Activated CD4-positive, alpha-beta T cell treated with anti-CD3 and anti-CD28 coated beads, Interleukin-2, amount 10 ng/mL, durations not matched to agents 7 days and 5 days (primary cell): ENCODE results near the gene FAM219B. TPM values are rescaled to one million over a fixed set of nuclear protein-coding genes. Genes with fewer than 3 reads are reported as not detected.
"Not testable (repeated sequence)": the region's sequence is repeated elsewhere in the genome, so short reads cannot be mapped to it uniquely, and the experiment has no call there.

Experiments used
- CTCF ChIA-PET: fragments of 350-600 bp; sonication (Branson Sonifier 250); formaldehyde crosslinking; loops from one replicate; lab custom pipeline; 2021; ENCODE audit warnings: antibody characterized with exemption; lab: Charles Lee
- POLR2A ChIA-PET: fragments of 350-600 bp; sonication (Branson Sonifier 250); formaldehyde crosslinking; loops from one replicate; lab custom pipeline; 2021; ENCODE audit warnings: antibody characterized with exemption; lab: Charles Lee
- DNase-seq: peaks from one replicate; pipeline ENCODE4 v3.0.0-alpha.2; 2020
- H3K27ac Mint-ChIP-seq: one replicate; pipeline ENCODE4 v1.8.0; 2021; ENCODE audit warnings: mild to moderate bottlenecking, moderate library complexity, mixed read lengths
- H3K27me3 Mint-ChIP-seq: one replicate; pipeline ENCODE4 v1.8.0; 2021; ENCODE audit warnings: mixed read lengths
- H3K36me3 Mint-ChIP-seq: one replicate; pipeline ENCODE4 v1.8.0; 2021; ENCODE audit warnings: low read depth, mixed read lengths
- H3K4me1 Mint-ChIP-seq: one replicate; pipeline ENCODE4 v1.8.0; 2021; ENCODE audit warnings: mixed read lengths
- H3K4me3 Mint-ChIP-seq: one replicate; pipeline ENCODE4 v1.8.0; 2021; ENCODE audit warnings: mild to moderate bottlenecking, moderate library complexity, mixed read lengths
- H3K9me3 Mint-ChIP-seq: one replicate; pipeline ENCODE4 v1.8.0; 2021; ENCODE audit warnings: mixed read lengths
- total RNA-seq, 2 experiments: library from RNA; stranded (reverse); gene quantifications; one replicate each; pipeline ENCODE4 v1.2.3, GENCODE V29; 2021

The FAM219B gene
- total RNA-seq, 2 experiments from 2014 or later = 65.8 to 68.2 TPM

- CTCF ChIA-PET = interaction anchor here (0.6 to 3.1 kb wide), 46 partner anchors 8 to 356 kb away, joined by 3 to 19 read pairs (median 4); partner anchors contain the start of genes COX5A, CPLX3, MPI and ULK3
- POLR2A ChIA-PET = interaction anchor here (1.3 kb wide), 1 partner anchor 43 kb away, joined by 5 read pairs; no protein-coding TSS in a partner anchor
- peaks cover 38% of the 10 kb centered on the region for H3K36me3 Mint-ChIP-seq
- H3K27ac Mint-ChIP-seq = peak overlapping the region; percentile 41
- H3K4me3 Mint-ChIP-seq = no peak overlapping the region
- H3K9me3 Mint-ChIP-seq = no peaks in the 10 kb centered on the region
- no peaks in the 10 kb centered on the region for H3K27me3 Mint-ChIP-seq
- DNase-seq = peak; percentile 71
- peaks cover 46% of the 10 kb centered on the region for H3K4me1 Mint-ChIP-seq
Measured at GRCh38 chr15:74901612-74902063, 5.0 kb downstream of the FAM219B start.

DNA sequence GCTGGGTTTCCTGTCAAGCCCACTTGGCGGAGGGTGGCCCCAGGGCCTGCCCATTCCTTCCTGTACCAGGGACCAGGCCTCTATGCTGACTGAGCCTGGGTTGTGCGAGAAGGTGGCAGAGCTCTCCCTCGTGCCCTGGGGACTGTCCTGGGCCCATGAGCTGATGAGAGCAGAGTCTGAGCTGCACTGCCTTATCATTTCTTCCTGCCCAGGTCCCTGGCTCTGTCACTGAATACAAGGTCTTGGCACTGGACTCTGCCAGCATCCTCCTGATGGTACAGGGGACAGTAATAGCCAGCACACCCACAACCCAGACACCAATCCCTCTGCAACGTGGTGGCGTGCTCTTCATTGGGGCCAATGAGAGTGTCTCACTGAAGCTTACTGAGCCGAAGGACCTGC lies 9.3 kb downstream of the FAM219B start:
- peak overlapping the region; percentile 74 for H3K27ac Mint-ChIP-seq
- ChIA-PET CTCF (interaction anchor here (0.9 to 2.5 kb wide), 10 partner anchors 9 to 126 kb away, joined by 3 to 7 read pairs (median 3); partner anchors contain the start of genes FAM219B and SCAMP2), POLR2A (interaction anchor here (0.7 to 1.5 kb wide), 2 partner anchors 9 to 15 kb away, joined by 3 to 6 read pairs; partner anchors contain the start of gene FAM219B)
- H3K4me1 Mint-ChIP-seq = peaks cover 43% of the 10 kb centered on the region
- no peak overlapping the region for H3K4me3 Mint-ChIP-seq
- H3K36me3 Mint-ChIP-seq = peaks cover 43% of the 10 kb centered on the region
- DNase-seq = no peak
- H3K27me3 Mint-ChIP-seq = no peaks in the 10 kb centered on the region
- no peaks in the 10 kb centered on the region for H3K9me3 Mint-ChIP-seq

- ChIA-PET CTCF (interaction anchor here (0.9 to 2.5 kb wide), 10 partner anchors 10 to 161 kb away, joined by 3 to 7 read pairs (median 3); partner anchors contain the start of genes FAM219B, SCAMP2 and ULK3), POLR2A (interaction anchor here (1.5 kb wide), 1 partner anchor 10 kb away, joined by 6 read pairs; the partner anchor contains the start of gene FAM219B)
- H3K4me3 Mint-ChIP-seq = no peak overlapping the region
- H3K27ac Mint-ChIP-seq = peak overlapping the region; percentile 17
- no peak for DNase-seq
- no peaks in the 10 kb centered on the region for H3K27me3 Mint-ChIP-seq
- peaks cover 46% of the 10 kb centered on the region for H3K36me3 Mint-ChIP-seq
- H3K4me1 Mint-ChIP-seq = peaks cover 43% of the 10 kb centered on the region
- H3K9me3 Mint-ChIP-seq = no peaks in the 10 kb centered on the region
Measured at GRCh38 chr15:74896316-74896715, 10.3 kb downstream of the FAM219B start.

- Mint-ChIP-seq H3K36me3 (peaks cover 50% of the 10 kb centered on the region), H3K9me3 (no peaks in the 10 kb centered on the region), H3K4me1 (peaks cover 48% of the 10 kb centered on the region), H3K4me3 (no peak overlapping the region), H3K27ac (peak overlapping the region; percentile 50), H3K27me3 (no peaks in the 10 kb centered on the region)
- CTCF ChIA-PET = interaction anchor here (0.7 to 2.3 kb wide), 7 partner anchors 13 to 161 kb away, joined by 3 to 5 read pairs (median 3); partner anchors contain the start of gene ULK3
- DNase-seq = no peak
- POLR2A ChIA-PET = no interaction called here
Measured at GRCh38 chr15:74895830-74896229, 10.8 kb downstream of the FAM219B start.

- peaks cover 50% of the 10 kb centered on the region for H3K36me3 Mint-ChIP-seq
- peak overlapping the region; percentile 97 for H3K27ac Mint-ChIP-seq
- not testable (repeated sequence) for H3K27me3 Mint-ChIP-seq, H3K9me3 Mint-ChIP-seq, DNase-seq, H3K4me3 Mint-ChIP-seq
- H3K4me1 Mint-ChIP-seq = peaks cover 53% of the 10 kb centered on the region
- ChIA-PET CTCF (interaction anchor here (0.6 to 2.3 kb wide), 7 partner anchors 12 to 124 kb away, joined by 3 to 10 read pairs (median 5); partner anchors contain the start of gene FAM219B), POLR2A (interaction anchor here (0.6 kb wide), 1 partner anchor 258 kb away, joined by 3 read pairs; no protein-coding TSS in a partner anchor)
Measured at GRCh38 chr15:74894383-74894782, 12.3 kb downstream of the FAM219B start.

- peak; percentile 75 for DNase-seq
- Mint-ChIP-seq H3K27me3 (no peaks in the 10 kb centered on the region), H3K9me3 (no peaks in the 10 kb centered on the region), H3K4me3 (peak overlapping the region; percentile 55), H3K27ac (peak overlapping the region; percentile 97), H3K36me3 (peaks cover 50% of the 10 kb centered on the region), H3K4me1 (peaks cover 54% of the 10 kb centered on the region)
- ChIA-PET POLR2A (no interaction called here), CTCF (interaction anchor here (0.6 to 1.9 kb wide), 10 partner anchors 8 to 192 kb away, joined by 3 to 10 read pairs (median 4); partner anchors contain the start of genes FAM219B and RPP25)
Measured at GRCh38 chr15:74893627-74894026, 13.0 kb downstream of the FAM219B start.

- H3K9me3 Mint-ChIP-seq = no peaks in the 10 kb centered on the region
- no peak overlapping the region for H3K4me3 Mint-ChIP-seq
- peak overlapping the region; percentile 97 for H3K27ac Mint-ChIP-seq
- H3K27me3 Mint-ChIP-seq = no peaks in the 10 kb centered on the region
- no peak for DNase-seq
- ChIA-PET POLR2A (no interaction called here), CTCF (interaction anchor here (1.8 to 2.0 kb wide), 3 partner anchors 9 to 19 kb away, joined by 4 to 13 read pairs (median 10); partner anchors contain the start of gene FAM219B)
- H3K36me3 Mint-ChIP-seq = peaks cover 50% of the 10 kb centered on the region
- peaks cover 56% of the 10 kb centered on the region for H3K4me1 Mint-ChIP-seq
Measured at GRCh38 chr15:74892931-74893330, 13.7 kb downstream of the FAM219B start.

DNA sequence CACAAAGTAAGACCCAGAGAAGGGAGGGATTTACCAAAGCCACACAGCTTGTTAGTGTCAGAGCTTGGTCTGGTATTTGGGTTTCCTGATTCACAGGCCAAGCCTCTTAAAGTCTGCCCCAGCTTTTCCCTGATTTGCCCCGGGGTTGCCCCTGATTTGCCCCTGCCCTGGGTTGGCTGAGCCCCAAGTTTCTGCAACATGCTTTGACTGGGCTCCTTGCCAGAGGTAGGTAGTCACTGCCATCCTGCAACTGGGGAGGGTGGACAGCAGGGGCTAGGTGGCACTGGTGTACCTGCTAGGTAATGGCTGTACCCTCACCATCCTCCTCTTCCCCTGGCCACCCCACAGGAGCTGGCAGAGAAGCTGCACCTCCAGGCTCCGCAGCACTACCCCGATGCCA lies 14.3 kb downstream of the FAM219B start:
- Mint-ChIP-seq H3K36me3 (peaks cover 46% of the 10 kb centered on the region), H3K27me3 (no peaks in the 10 kb centered on the region), H3K27ac (peak overlapping the region; percentile 97), H3K9me3 (no peaks in the 10 kb centered on the region), H3K4me1 (peaks cover 56% of the 10 kb centered on the region), H3K4me3 (no peak overlapping the region)
- ChIA-PET POLR2A (interaction anchor here (0.6 kb wide), 1 partner anchor 21 kb away, joined by 3 read pairs; no protein-coding TSS in a partner anchor), CTCF (interaction anchor here (1.0 to 2.0 kb wide), 4 partner anchors 10 to 53 kb away, joined by 3 to 13 read pairs (median 4); no protein-coding TSS in a partner anchor)
- no peak for DNase-seq

DNA sequence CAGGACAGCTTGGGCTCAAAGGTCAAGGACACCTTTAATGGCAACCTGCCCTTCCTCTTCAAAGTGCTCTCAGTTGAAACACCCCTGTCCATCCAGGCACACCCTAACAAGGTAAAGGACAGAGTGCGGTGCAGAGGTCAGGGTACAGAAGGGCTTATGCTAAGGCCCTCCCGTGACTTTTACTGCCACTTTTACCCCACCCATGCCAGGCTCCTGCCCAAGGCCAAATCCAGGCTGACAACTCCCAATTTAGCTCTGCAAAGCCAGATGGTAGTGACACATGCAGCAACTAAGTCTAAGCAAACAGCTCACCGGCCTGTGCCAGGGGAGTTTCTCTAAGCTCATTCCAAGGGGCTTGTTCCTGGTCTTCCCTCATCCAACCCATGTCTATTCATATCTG lies 15.2 kb downstream of the FAM219B start:
- peaks cover 56% of the 10 kb centered on the region for H3K4me1 Mint-ChIP-seq
- H3K27ac Mint-ChIP-seq = peak overlapping the region; percentile 88
- no peak for DNase-seq
- H3K36me3 Mint-ChIP-seq = peaks cover 40% of the 10 kb centered on the region
- no peaks in the 10 kb centered on the region for H3K27me3 Mint-ChIP-seq
- H3K9me3 Mint-ChIP-seq = no peaks in the 10 kb centered on the region
- ChIA-PET POLR2A (no interaction called here), CTCF (interaction anchor here (1.0 to 2.0 kb wide), 3 partner anchors 11 to 53 kb away, joined by 3 to 13 read pairs (median 4); no protein-coding TSS in a partner anchor)
- H3K4me3 Mint-ChIP-seq = peak overlapping the region; percentile 92

GRCh38 chr15:74890665-74890960 lies 16.0 kb downstream of the FAM219B start:
- Mint-ChIP-seq H3K27ac (peak overlapping the region; percentile 88), H3K4me1 (peaks cover 56% of the 10 kb centered on the region)

GRCh38 chr15:74889883-74890664 lies 16.6 kb downstream of the FAM219B start, which contains the start of gene MPI:
MPI (plus strand) TSS chr15:74890042; CDS start chr15:74890074, 32 bp downstream.
- DNase-seq = peak; percentile 89
- Mint-ChIP-seq H3K4me3 (peak within 1 kb of the TSS; percentile 92), H3K9me3 (no peaks in the 10 kb centered on the region), H3K4me1 (peaks cover 53% of the 10 kb centered on the region), H3K36me3 (peaks cover 37% of the 10 kb centered on the region), H3K27ac (peak within 1 kb of the TSS; percentile 88), H3K27me3 (no peaks in the 10 kb centered on the region)
- ChIA-PET CTCF (interaction anchor here (0.9 to 2.8 kb wide), 9 partner anchors 12 to 119 kb away, joined by 3 to 17 read pairs (median 4); no protein-coding TSS in a partner anchor), POLR2A (no interaction called here)

More at GRCh38 chr15:74890665-74890960, 16.0 kb downstream of the FAM219B start:
- ChIA-PET POLR2A (no interaction called here), CTCF (interaction anchor here (1.0 to 2.8 kb wide), 3 partner anchors 11 to 119 kb away, joined by 4 to 17 read pairs (median 4); no protein-coding TSS in a partner anchor)
- H3K4me3 Mint-ChIP-seq = peak overlapping the region; percentile 92
- no peak for DNase-seq
- no peaks in the 10 kb centered on the region for H3K9me3 Mint-ChIP-seq
- peaks cover 37% of the 10 kb centered on the region for H3K36me3 Mint-ChIP-seq
- H3K27me3 Mint-ChIP-seq = no peaks in the 10 kb centered on the region

- Mint-ChIP-seq H3K4me1 (peaks cover 57% of the 10 kb centered on the region), H3K27ac (peak overlapping the region; percentile 88), H3K36me3 (peaks cover 37% of the 10 kb centered on the region), H3K27me3 (peaks cover 3% of the 10 kb centered on the region), H3K4me3 (peak overlapping the region; percentile 92), H3K9me3 (no peaks in the 10 kb centered on the region)
- CTCF ChIA-PET = interaction anchor here (0.9 to 2.8 kb wide), 9 partner anchors 12 to 118 kb away, joined by 3 to 17 read pairs (median 4); no protein-coding TSS in a partner anchor
- DNase-seq = peak; percentile 29
- POLR2A ChIA-PET = no interaction called here
Measured at GRCh38 chr15:74889390-74889882, 17.2 kb downstream of the FAM219B start.
